Parathyroid adenoma (tissue), 2 donors: ENCODE data around the gene CNTN1.

Experiments
- H2AFZ ChIP-seq: fragments of 300-600 bp; sonication (generic); one replicate; pipeline ENCODE4 v1.7.0; 2017; ENCODE audit warnings: antibody characterized with exemption, mild to moderate bottlenecking
- H3K27ac ChIP-seq: fragments of 300-600 bp; sonication (generic); one replicate; pipeline ENCODE4 v1.7.0; 2017
- H3K27me3 ChIP-seq: fragments of 300-600 bp; sonication (generic); one replicate; pipeline ENCODE4 v1.7.0; 2017; ENCODE audit warnings: low read length; ENCODE audit not compliant: control insufficient read depth, insufficient read depth
- H3K36me3 ChIP-seq: fragments of 300-600 bp; sonication (generic); one replicate; pipeline ENCODE4 v1.7.0; 2017; ENCODE audit warnings: low read length; ENCODE audit not compliant: control insufficient read depth, insufficient read depth
- H3K4me1 ChIP-seq: fragments of 300-600 bp; sonication (generic); one replicate; pipeline ENCODE4 v1.7.0; 2017; ENCODE audit warnings: control low read depth
- H3K4me2 ChIP-seq: fragments of 300-600 bp; sonication (generic); one replicate; pipeline ENCODE4 v1.7.0; 2017; ENCODE audit warnings: low read length
- H3K4me3 ChIP-seq: fragments of 300-600 bp; sonication (generic); one replicate; pipeline ENCODE4 v1.7.0; 2017; ENCODE audit warnings: low read depth, low read length
- H3K79me2 ChIP-seq: fragments of 300-600 bp; sonication (generic); one replicate; pipeline ENCODE4 v1.7.0; 2017; ENCODE audit warnings: control low read depth
- H3K9ac ChIP-seq: fragments of 300-600 bp; sonication (generic); one replicate; pipeline ENCODE4 v1.7.0; 2017; ENCODE audit warnings: mild to moderate bottlenecking
- H3K9me3 ChIP-seq: fragments of 300-600 bp; sonication (generic); one replicate; pipeline ENCODE4 v1.7.0; 2017; ENCODE audit warnings: low read length; ENCODE audit not compliant: control insufficient read depth
- TF ChIP-seq, protein P1 (sequence below): fragments of 300-600 bp; sonication (generic); IDR thresholded peaks from one replicate; pipeline ENCODE4 v1.7.0; 2017; ENCODE audit warnings: antibody characterized with exemption, mild to moderate bottlenecking
- donor health status: primary hyperparathyroidism.

CNTN1 gene

DNA sequence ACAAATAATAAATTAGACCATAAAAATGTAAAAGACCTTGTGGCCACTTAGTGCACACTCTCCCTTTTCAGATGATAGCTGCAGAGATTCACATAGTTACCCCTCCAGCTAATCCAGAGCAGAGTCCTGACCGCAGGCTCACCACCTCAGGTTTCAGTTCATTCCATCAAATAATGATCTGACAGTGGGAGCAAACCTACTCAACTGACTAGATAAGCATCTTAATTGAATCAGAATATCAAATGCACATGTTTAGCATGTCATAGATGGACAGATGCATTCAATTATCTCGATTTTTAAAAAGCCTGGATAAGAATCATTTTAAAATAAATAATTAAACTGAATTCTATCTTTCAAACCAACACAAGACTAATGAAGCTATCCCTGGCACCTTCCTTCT, 253.5 kb downstream of the CNTN1 start:
- TF ChIP-seq, protein P1, sequence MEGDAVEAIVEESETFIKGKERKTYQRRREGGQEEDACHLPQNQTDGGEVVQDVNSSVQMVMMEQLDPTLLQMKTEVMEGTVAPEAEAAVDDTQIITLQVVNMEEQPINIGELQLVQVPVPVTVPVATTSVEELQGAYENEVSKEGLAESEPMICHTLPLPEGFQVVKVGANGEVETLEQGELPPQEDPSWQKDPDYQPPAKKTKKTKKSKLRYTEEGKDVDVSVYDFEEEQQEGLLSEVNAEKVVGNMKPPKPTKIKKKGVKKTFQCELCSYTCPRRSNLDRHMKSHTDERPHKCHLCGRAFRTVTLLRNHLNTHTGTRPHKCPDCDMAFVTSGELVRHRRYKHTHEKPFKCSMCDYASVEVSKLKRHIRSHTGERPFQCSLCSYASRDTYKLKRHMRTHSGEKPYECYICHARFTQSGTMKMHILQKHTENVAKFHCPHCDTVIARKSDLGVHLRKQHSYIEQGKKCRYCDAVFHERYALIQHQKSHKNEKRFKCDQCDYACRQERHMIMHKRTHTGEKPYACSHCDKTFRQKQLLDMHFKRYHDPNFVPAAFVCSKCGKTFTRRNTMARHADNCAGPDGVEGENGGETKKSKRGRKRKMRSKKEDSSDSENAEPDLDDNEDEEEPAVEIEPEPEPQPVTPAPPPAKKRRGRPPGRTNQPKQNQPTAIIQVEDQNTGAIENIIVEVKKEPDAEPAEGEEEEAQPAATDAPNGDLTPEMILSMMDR: no peak
- Histone ChIP-seq H3K4me1 (no peaks in the 10 kb centered on the region), H3K9ac (no peak overlapping the region), H3K27me3 (no peaks in the 10 kb centered on the region), H3K27ac (no peak overlapping the region), H3K4me3 (no peak overlapping the region), H2AFZ (no peak overlapping the region), H3K9me3 (no peaks in the 10 kb centered on the region), H3K79me2 (no peaks in the 10 kb centered on the region), H3K4me2 (no peak overlapping the region), H3K36me3 (no peaks in the 10 kb centered on the region)

DNA sequence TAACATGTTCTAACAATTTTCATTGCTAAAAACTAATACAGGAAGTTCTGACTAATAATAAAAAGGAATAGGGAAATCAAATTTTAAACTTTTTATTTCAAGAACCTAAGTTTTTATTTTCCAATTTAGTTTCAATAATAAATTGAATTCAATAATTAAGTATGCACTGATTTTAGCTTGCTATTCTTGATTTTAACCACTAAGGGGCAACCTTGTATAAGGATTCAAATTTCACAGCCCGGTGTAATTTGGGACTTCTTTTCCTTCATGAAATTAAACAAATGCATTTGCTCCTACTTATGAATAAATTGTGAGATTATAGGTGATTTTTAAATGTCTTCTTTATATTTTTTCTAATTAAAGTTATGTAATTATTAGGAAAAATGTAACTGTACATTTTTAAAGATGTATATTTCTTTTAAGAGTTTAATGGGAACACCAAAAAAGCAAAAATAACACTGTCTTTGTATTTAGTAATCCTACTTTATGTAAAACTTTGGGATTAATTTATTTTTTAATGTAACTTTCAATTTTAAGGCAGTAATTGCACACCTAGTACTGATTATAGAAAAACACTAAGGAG, 254.5 kb downstream of the CNTN1 start:
- no peak overlapping the region for H3K4me2 ChIP-seq
- no peak overlapping the region for H3K4me3 ChIP-seq
- no peak overlapping the region for H3K9ac ChIP-seq
- no peaks in the 10 kb centered on the region for H3K36me3 ChIP-seq
- no peaks in the 10 kb centered on the region for H3K27me3 ChIP-seq
- H3K79me2 ChIP-seq: no peaks in the 10 kb centered on the region
- H3K9me3 ChIP-seq: no peaks in the 10 kb centered on the region
- TF ChIP-seq, protein P1: peak; percentile 55
- H3K4me1 ChIP-seq: no peaks in the 10 kb centered on the region
- H3K27ac ChIP-seq: no peak overlapping the region
- no peak overlapping the region for H2AFZ ChIP-seq

DNA sequence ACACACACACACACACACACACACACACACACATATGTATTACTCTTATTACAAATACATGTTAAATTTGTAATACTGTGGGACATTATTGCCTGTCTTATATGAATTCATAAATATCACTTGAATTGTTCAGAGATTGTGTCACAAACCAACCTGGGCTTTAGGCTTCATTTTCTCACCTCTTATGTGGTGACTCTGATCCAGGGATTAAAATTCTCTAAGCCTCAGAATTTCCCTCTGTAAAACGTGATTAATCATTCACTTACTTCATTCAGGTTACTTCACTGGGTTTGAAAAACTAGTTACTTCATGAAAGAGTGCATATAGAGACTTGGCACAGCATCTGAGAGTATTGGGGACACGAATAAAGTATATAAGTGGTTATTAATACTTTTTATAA, 255.6 kb downstream of the CNTN1 start:
- H2AFZ ChIP-seq: no peak overlapping the region
- H3K4me1 ChIP-seq: no peaks in the 10 kb centered on the region
- TF ChIP-seq, protein P1: no peak
- H3K9me3 ChIP-seq: no peaks in the 10 kb centered on the region
- no peak overlapping the region for H3K27ac ChIP-seq
- H3K4me3 ChIP-seq: no peak overlapping the region
- no peak overlapping the region for H3K4me2 ChIP-seq
- H3K9ac ChIP-seq: no peak overlapping the region
- no peaks in the 10 kb centered on the region for H3K27me3 ChIP-seq
- H3K79me2 ChIP-seq: no peaks in the 10 kb centered on the region
- no peaks in the 10 kb centered on the region for H3K36me3 ChIP-seq

DNA sequence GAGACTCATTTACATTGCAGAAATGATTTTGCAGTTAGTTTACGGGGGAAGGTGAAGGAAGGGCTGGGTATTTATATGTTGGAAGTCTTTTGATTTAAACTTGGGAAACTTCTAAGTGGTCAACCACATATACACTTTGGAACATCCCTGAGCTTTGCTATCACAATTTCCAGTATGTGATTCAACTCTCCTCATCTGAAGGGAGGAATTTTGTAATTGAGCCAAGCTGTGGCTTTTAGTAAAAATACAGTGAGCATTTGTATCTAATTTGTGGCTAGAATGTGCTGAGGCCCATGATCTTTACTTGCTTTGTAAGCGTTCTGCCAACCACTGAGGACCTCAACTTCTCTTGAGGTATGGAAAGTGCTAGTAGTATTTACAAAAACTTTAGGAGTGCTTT, 260.8 kb downstream of the CNTN1 start:
- H3K4me1 ChIP-seq: no peaks in the 10 kb centered on the region
- H3K79me2 ChIP-seq: no peaks in the 10 kb centered on the region
- no peaks in the 10 kb centered on the region for H3K36me3 ChIP-seq
- H3K4me3 ChIP-seq: no peak overlapping the region
- H3K27ac ChIP-seq: no peak overlapping the region
- TF ChIP-seq, protein P1: no peak
- H3K4me2 ChIP-seq: no peak overlapping the region
- no peak overlapping the region for H2AFZ ChIP-seq
- no peaks in the 10 kb centered on the region for H3K27me3 ChIP-seq
- no peaks in the 10 kb centered on the region for H3K9me3 ChIP-seq
- no peak overlapping the region for H3K9ac ChIP-seq

DNA sequence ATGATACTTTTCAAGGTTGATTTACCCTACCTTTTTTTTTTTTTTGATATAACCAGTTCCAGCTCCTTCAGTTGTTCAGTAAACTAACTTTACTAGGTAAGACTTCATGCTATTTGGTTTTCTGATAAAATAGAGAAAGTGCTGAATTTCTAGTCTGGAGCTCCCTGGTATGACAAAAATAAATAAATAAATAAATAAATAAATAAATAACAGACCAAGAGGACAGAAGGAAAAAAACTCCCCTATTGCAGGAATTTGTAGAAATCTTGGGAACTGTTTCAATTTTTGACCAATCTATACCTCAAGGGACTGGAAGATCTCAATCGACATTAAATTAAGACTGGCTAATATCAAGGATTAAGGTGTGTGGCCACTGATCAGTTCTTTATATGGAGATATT, 265.2 kb downstream of the CNTN1 start:
- TF ChIP-seq, protein P1: no peak
- Histone ChIP-seq H3K4me1 (no peaks in the 10 kb centered on the region), H3K4me2 (no peak overlapping the region), H3K27me3 (no peaks in the 10 kb centered on the region), H3K4me3 (no peak overlapping the region), H3K79me2 (no peaks in the 10 kb centered on the region), H3K9me3 (no peaks in the 10 kb centered on the region), H2AFZ (no peak overlapping the region), H3K36me3 (no peaks in the 10 kb centered on the region), H3K9ac (no peak overlapping the region), H3K27ac (no peak overlapping the region)
